Measurements from ENCODE around the gene IL12RB1. TPM values are rescaled to one million over a fixed set of nuclear protein-coding genes. Genes with fewer than 3 reads are reported as not detected.

Gene IL12RB1
- total and polyA plus RNA-seq, 2 of the 13 experiments (the other 11 are each of a cell fraction or from before 2014, with no cell fraction given) = 0.03 to 0.04 TPM

GRCh38 chr19:18135712-18136584 lies 49.2 kb upstream of the IL12RB1 start (continued):
- no peak for TF ChIP-seq CREBL2 (CRISPR knock-in tag; IDR thresholded peaks at IDR 0.05; ENCODE audit: borderline replicate concordance)
- no peak for TF ChIP-seq PHF8 (CRISPR knock-in tag; IDR thresholded peaks at IDR 0.05)
- TF ChIP-seq ZBTB4 (CRISPR knock-in tag; IDR thresholded peaks at IDR 0.05; ENCODE audit: borderline replicate concordance) = no peak
- TF ChIP-seq GMEB1 (CRISPR knock-in tag; IDR thresholded peaks at IDR 0.05; ENCODE audit: borderline replicate concordance) = peak; percentile 45; the same call in 1 of the 2 replicates
- TF ChIP-seq ZKSCAN5 (CRISPR knock-in tag; IDR thresholded peaks at IDR 0.05) = no peak
- no peak for TF ChIP-seq MBD4 (IDR thresholded peaks at IDR 0.05; ENCODE audit: borderline replicate concordance, low read length)
- TF ChIP-seq NFATC3 (CRISPR knock-in tag; IDR thresholded peaks at IDR 0.05) = no peak
- no peak for TF ChIP-seq MZF1 (CRISPR knock-in tag; IDR thresholded peaks at IDR 0.05; ENCODE audit: borderline replicate concordance)
- TF ChIP-seq HOXA7 (CRISPR knock-in tag; IDR thresholded peaks at IDR 0.05) = no peak
- TF ChIP-seq ZNF556 (CRISPR knock-in tag; IDR thresholded peaks at IDR 0.05; ENCODE audit: borderline replicate concordance) = no peak
- no peak for TF ChIP-seq RBM39 (IDR thresholded peaks at IDR 0.05; ENCODE audit: low read depth, low read length, poor library complexity, severe bottlenecking)
- TF ChIP-seq IRF2 (CRISPR knock-in tag; IDR thresholded peaks at IDR 0.05) = peak; percentile 73
- TF ChIP-seq AFF4 (CRISPR knock-in tag; IDR thresholded peaks at IDR 0.05) = no peak
- 0 out of 2 replicates have a peak, but pooled peaks have one; percentile 64 for TF ChIP-seq ZNF784 (CRISPR knock-in tag; IDR thresholded peaks at IDR 0.05; ENCODE audit: borderline replicate concordance)
